Left ventricle myocardium superior (tissue), 1 donor: ENCODE results near the gene SFT2D3. TPM values are rescaled to one million over a fixed set of nuclear protein-coding genes. Genes with fewer than 3 reads are reported as not detected.

ENCODE experiments used
- ATAC-seq: fragments of 200-7000 bp; cut with Tn5 transposase; one replicate; pipeline ENCODE4 v1.9.1; 2020; ENCODE audit warnings: mild to moderate bottlenecking, moderate library complexity
- DNase-seq: peaks from one replicate; pipeline ENCODE4 v3.0.0-alpha.2; 2020
- intact Hi-C: fragments of 100-400 bp; cut with micrococcal nuclease; formaldehyde crosslinking; loops from one replicate; pipeline ENCODE4 v1.11.0; 2022
- total RNA-seq: library from RNA; stranded (reverse); fragmentation: NEBNext Ultra II Directional; extraction: Animal tissue kit (Norgen Biotek cat#: 25700); gene quantifications from one replicate; pipeline ENCODE4 v1.2.1, GENCODE V29; 2021
- donor health status: DM: no; HTN: yes; CAD: no; lungs with severe emphysema.

SFT2D3 gene
- total RNA-seq, 1 donor from 2014 or later, result 3.1 TPM

- DNase-seq, result peak; percentile 47
- intact Hi-C loops, result no loop called here
- ATAC-seq, result peak; percentile 30
These were observed 38.2 kb upstream of the SFT2D3 start for GRCh38 chr2:127662937-127663565.

GRCh38 chr2:127663566-127664064, 37.7 kb upstream of the SFT2D3 start:
- intact Hi-C loops, result no loop called here
- peak; percentile 14 for DNase-seq
- ATAC-seq, result no peak

DNA sequence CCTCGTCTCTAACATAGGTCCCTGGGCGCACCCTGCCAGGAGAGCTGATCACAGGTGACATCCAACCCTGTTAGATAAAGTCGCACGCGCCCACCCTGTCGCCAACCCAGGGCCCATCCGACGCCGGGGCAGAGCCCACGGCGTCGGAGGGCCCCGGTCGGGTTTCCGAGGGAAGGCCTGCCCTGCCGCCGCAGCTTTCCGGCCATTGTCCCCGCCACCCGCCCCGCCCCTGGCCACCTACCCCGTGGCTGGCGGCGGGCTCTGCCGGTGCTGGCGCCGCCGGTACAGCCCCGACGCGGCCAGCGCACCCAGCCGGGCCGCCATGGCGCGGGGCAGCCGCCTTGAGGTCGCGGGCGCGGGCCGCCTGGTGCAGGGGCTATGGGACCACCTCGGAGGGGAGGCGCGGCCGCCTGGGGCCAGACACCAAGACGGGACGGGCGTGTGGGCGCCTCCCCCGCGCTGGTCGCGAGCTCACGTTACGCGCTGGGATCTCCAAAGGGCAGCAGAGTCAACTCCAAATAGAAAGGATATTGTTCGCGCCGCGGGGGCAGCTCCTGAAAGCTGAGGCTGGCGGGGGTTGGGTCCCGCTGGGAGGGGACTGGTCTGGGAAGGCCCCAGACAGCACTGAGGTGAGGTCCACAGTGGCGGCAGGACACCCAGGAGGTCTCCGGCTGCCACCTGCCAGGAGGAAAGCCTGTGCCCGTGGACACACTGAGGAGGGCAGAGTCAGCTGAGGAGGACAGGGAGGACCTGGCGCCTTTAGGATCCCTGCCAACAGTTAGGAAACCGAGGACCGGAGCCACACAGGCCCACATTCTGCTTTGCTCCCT, 37.0 kb upstream of the SFT2D3 start:
- DNase-seq (peak; percentile 67), ATAC-seq (peak; percentile 31)
- intact Hi-C loops, result no loop called here

GRCh38 chr2:127664895-127665225, 36.4 kb upstream of the SFT2D3 start:
- ATAC-seq (no peak), DNase-seq (no peak)
- intact Hi-C loops, result no loop called here

DNA sequence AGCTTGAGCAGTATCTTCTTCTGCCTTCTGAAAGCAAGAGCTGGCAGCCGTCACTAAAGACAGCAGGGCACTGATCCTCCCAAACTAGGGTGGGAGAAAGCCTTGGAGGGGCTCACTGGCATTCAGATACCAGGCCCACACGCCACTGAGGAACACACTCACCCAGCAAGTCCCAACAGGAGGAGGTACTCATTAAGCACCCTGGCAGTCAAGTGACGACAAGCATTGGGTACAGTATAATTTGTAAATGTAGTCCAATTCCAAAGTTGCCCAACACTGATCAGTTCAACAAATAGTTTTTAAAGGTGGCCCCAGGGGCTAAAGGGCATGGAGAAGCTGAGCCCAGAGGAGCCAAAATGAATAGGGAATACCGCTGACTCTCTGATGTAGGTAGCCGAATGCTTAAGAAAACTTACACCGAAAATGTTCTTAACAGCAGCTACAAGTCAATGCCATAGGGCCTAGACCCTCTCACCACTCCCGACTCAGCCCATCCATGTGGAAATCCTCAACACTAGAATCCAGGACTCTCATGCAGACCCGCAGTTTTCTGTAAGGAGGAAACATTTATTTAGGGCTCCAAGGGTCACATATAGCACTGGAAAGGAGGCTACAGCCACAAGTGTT, 35.9 kb upstream of the SFT2D3 start:
- ATAC-seq (no peak), DNase-seq (no peak)
- intact Hi-C loops, result no loop called here

DNA sequence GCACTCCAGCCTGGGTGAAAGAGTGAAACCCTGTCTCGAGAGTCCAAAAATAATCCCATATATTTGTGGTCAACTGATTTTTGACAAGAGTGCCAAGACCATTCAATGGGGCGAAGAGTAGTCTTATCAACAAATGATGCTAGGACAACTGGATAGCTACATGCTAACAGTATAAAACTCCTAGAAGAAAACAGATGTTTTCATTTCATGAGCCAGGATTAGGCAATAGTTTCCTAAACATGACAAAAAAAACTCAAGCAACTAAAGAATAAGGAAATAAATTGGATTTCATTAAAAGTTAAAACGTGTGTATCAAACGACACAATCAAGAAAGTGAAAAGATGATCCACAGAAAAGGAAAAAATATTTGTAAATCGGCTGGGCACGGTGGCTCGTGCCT, 32.2 kb upstream of the SFT2D3 start:
- intact Hi-C loops, result no loop called here
- ATAC-seq (no peak), DNase-seq (no peak)

- no peak for ATAC-seq
- intact Hi-C loops, result no loop called here
- DNase-seq, result peak; percentile 15
These were observed 31.0 kb upstream of the SFT2D3 start for GRCh38 chr2:127670055-127670956.

DNA sequence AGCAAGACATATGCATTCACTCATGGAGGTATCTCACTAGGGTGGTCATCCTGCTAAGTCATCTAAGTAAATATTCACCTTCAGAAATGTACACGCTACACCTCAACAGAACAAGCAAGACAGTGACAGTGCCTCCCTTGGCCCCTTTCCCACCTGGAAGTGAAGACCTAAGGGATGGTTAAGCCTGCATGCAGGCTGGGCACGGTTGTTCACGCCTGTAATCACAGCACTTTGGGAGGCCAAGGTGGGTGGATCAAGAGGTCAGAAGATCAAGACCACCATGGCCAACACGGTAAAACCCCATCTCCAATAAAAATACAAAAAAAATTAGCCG, 30.4 kb upstream of the SFT2D3 start:
- ATAC-seq (no peak), DNase-seq (no peak)
- intact Hi-C loops, result no loop called here

GRCh38 chr2:127671557-127672302, 29.6 kb upstream of the SFT2D3 start:
- intact Hi-C loops, result no loop called here
- no peak for ATAC-seq

GRCh38 chr2:127672341-127673224, 28.7 kb upstream of the SFT2D3 start:
- intact Hi-C loops, result no loop called here
- ATAC-seq, result peak; percentile 52
- peak; percentile 60 for DNase-seq

More at GRCh38 chr2:127671557-127672302, 29.6 kb upstream of the SFT2D3 start:
- DNase-seq, result peak; percentile 28

- DNase-seq, result peak; percentile 36
- intact Hi-C loops, result no loop called here
- peak; percentile 10 for ATAC-seq
These were observed 27.8 kb upstream of the SFT2D3 start for GRCh38 chr2:127673291-127674069.

DNA sequence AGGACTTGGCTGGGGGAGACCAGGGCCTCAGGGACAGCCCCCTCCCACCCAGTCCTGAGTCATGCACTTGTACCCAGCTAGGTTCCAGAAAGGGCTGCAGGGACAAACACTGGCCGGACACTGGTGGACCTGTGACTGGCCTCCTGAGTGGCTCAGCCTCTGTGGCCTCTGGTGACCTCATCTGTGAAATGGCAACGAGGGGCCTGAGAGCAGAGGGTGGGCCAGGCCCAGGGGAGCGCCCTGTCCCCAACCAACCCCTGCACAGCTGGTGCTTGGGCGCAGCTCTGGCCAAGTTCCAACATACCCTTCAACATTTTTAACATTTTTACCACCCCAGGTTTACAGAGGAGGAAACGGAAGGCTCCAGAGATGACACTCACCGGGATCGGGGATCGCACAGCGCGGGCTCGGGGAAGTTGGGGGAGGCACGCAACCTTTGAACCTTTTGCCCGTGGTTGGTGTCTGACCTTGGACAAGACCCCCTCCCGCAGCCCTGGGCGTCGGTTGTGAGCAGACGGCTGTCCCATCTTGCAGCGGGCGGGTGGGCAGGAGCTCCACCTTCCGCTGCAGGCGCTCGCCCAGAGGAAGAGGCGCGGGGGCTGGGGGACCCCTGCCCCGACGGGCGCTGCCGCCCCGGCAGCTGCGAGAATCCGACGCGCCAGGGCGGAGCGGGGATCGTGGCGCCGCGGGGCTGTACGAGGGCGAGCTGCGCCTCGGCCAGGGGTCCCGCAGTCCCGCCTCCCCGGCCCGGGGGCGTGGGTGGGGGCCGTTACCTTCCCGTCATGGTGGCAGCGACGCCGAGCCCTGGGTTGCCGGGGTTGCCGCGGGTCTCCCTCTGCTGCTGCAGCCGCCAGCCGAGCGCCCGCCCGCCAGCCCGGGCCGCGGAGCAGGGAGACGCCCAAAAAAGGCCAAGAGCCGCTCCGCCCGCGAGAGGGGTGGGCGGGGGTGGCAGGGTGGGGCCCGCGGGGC, 26.8 kb upstream of the SFT2D3 start:
- intact Hi-C loops, result no loop called here
- peak; percentile 58 for ATAC-seq
- DNase-seq, result peak; percentile 69

GRCh38 chr2:127675331-127676261, 25.7 kb upstream of the SFT2D3 start, which contains the start of gene LIMS2:
Gene LIMS2, minus strand, starts transcription at chr2:127675530. Its CDS starts 506 bp downstream, at chr2:127675024.
- peak; percentile 78 for DNase-seq
- peak; percentile 62 for ATAC-seq
- intact Hi-C loops, result no loop called here

DNA sequence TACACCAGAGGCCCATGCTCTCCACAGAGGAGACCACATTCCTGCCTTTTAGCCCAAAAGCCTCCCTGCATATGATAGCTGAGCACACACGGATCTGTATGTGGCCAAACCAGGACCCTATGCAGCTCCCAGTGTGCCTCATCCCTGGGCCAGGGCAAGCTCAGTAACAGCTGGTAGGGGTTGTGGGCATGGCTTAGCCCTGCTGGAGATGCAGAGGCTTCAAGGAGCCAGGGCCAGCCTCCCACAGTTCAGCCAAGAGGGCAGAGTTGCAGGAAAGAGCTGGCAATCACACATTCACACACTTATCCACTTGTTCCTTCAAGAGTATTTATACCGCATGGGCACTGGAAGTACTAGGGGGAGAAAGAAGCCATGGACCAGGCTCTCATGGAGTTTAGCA, 24.4 kb upstream of the SFT2D3 start:
- DNase-seq, result peak; percentile 59
- peak; percentile 37 for ATAC-seq

GRCh38 chr2:127678531-127678930, 22.8 kb upstream of the SFT2D3 start:
- DNase-seq, result peak; percentile 22
- no peak for ATAC-seq
- intact Hi-C loops, result no loop called here

More for the DNA sequence above, 24.4 kb upstream of the SFT2D3 start:
- intact Hi-C loops, result no loop called here
